IPS-20b (cell line): ENCODE data around the gene ZNF280A.

ENCODE experiments used
- H3K27ac ChIP-seq: one replicate; pipeline ENCODE4 v1.5.1; 2013; ENCODE audit warnings: low read length
- H3K27me3 ChIP-seq: 2 replicates; pipeline ENCODE4 v1.6.1; 2013; ENCODE audit warnings: mild to moderate bottlenecking, low read length, inconsistent platforms; ENCODE audit not compliant: insufficient read depth
- H3K36me3 ChIP-seq: 2 replicates; pipeline ENCODE4 v1.6.1; 2013; ENCODE audit warnings: low read depth, mild to moderate bottlenecking, inconsistent platforms, low read length, moderate library complexity; ENCODE audit not compliant: insufficient read depth
- H3K4me1 ChIP-seq: 2 replicates; pipeline ENCODE4 v1.6.1; 2013; ENCODE audit warnings: mild to moderate bottlenecking, control low read depth, inconsistent platforms, low read length, moderate library complexity; ENCODE audit not compliant: insufficient read depth
- H3K4me3 ChIP-seq: 2 replicates; pipeline ENCODE4 v1.5.1; 2013; ENCODE audit warnings: mild to moderate bottlenecking, low read length, inconsistent platforms
- H3K9ac ChIP-seq: 2 replicates; pipeline ENCODE4 v1.6.1; 2013; ENCODE audit warnings: low read depth, mild to moderate bottlenecking, inconsistent platforms, low read length, moderate library complexity
- H3K9me3 ChIP-seq: 2 replicates; pipeline ENCODE4 v1.6.1; 2013; ENCODE audit warnings: mild to moderate bottlenecking, low read depth, low read length, inconsistent platforms; ENCODE audit not compliant: insufficient read depth

ZNF280A gene

DNA sequence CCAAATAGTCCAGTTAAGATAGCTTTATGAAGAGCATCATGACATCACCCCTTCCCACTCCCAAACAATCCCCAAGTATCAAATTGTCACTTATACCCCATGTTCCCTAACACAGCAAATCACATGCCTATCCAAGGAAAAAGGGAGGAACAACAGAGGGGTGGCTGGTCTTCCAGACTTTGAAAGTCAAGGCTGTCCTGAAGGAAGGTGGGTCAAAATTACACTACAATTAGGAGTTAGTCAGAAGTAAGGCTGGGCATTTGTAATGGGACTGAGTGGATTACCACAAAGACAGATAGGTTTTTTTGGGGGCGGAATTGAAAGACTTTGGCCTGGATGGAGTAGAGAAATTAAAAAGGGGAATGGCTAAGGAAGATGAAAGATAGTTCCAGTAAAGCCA is 33.1 kb upstream of the ZNF280A start:
- H3K36me3 ChIP-seq, result no peaks in the 10 kb centered on the region
- no peak overlapping the region for H3K27ac ChIP-seq
- H3K4me3 ChIP-seq, result no peak overlapping the region
- no peaks in the 10 kb centered on the region for H3K9me3 ChIP-seq
- no peak overlapping the region for H3K9ac ChIP-seq
- H3K27me3 ChIP-seq, result peaks cover 84% of the 10 kb centered on the region
- no peaks in the 10 kb centered on the region for H3K4me1 ChIP-seq

GRCh38 chr22:22552630-22553029 is 32.6 kb upstream of the ZNF280A start:
- H3K27ac ChIP-seq, result no peak overlapping the region
- H3K9me3 ChIP-seq, result no peaks in the 10 kb centered on the region
- peaks cover 89% of the 10 kb centered on the region for H3K27me3 ChIP-seq
- H3K4me1 ChIP-seq, result no peaks in the 10 kb centered on the region
- H3K36me3 ChIP-seq, result no peaks in the 10 kb centered on the region
- H3K4me3 ChIP-seq, result no peak overlapping the region
- H3K9ac ChIP-seq, result no peak overlapping the region

- Histone ChIP-seq H3K27ac (no peak overlapping the region), H3K27me3 (peaks cover 96% of the 10 kb centered on the region), H3K9me3 (no peaks in the 10 kb centered on the region), H3K36me3 (no peaks in the 10 kb centered on the region), H3K4me1 (no peaks in the 10 kb centered on the region), H3K9ac (no peak overlapping the region), H3K4me3 (no peak overlapping the region)
These were observed 30.8 kb upstream of the ZNF280A start for GRCh38 chr22:22550789-22551434.

DNA sequence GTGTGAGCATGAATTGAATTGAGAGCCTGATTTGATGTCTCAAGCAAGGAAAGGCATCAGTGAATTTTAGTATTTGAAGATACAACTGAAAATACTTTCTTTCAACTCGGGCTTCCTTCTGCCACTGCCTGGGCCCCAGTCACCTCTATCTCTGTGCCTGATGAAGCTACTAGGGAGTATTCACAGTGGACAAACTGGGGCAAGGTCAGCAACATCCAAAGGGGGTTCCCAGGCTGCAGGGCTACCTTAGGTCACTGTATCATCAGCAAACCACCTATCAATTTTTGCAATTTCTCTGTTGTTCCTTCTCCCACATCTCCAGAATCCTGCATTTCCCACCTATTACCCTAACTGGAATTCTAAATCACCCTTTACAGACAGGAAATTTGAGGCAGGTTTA is 28.8 kb upstream of the ZNF280A start:
- Histone ChIP-seq H3K9ac (no peak overlapping the region), H3K27ac (no peak overlapping the region), H3K9me3 (no peaks in the 10 kb centered on the region), H3K4me1 (no peaks in the 10 kb centered on the region), H3K27me3 (peaks cover 96% of the 10 kb centered on the region), H3K4me3 (no peak overlapping the region), H3K36me3 (no peaks in the 10 kb centered on the region)

DNA sequence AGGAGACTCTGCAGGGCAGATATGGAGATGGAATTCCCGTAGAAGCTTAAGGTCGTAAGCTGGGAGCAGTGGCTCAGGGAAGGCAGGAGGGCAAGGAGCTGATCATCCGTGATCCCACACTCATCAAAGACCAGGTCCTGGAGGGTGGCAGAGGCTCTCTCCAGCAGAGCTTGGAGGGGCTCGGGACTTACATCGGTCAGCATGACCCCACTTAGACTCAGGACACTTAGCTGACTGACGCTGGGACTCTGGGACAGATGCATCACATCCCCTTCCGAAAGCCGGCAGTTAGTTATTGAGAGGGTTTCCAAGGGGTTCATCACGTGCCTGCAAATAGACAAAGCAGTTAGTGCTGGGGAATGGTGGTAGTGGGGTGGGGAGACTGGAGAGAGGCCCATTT is 28.2 kb upstream of the ZNF280A start:
- H3K4me3 ChIP-seq, result no peak overlapping the region
- no peak overlapping the region for H3K9ac ChIP-seq
- H3K27me3 ChIP-seq, result peaks cover 96% of the 10 kb centered on the region
- H3K4me1 ChIP-seq, result no peaks in the 10 kb centered on the region
- no peaks in the 10 kb centered on the region for H3K9me3 ChIP-seq
- H3K27ac ChIP-seq, result no peak overlapping the region
- no peaks in the 10 kb centered on the region for H3K36me3 ChIP-seq

GRCh38 chr22:22547692-22548300 is 27.7 kb upstream of the ZNF280A start:
- Histone ChIP-seq H3K9me3 (no peaks in the 10 kb centered on the region), H3K27ac (no peak overlapping the region), H3K4me1 (no peaks in the 10 kb centered on the region), H3K4me3 (no peak overlapping the region), H3K36me3 (no peaks in the 10 kb centered on the region), H3K27me3 (peaks cover 96% of the 10 kb centered on the region), H3K9ac (no peak overlapping the region)

GRCh38 chr22:22547226-22547625 is 27.2 kb upstream of the ZNF280A start:
- no peaks in the 10 kb centered on the region for H3K4me1 ChIP-seq
- no peak overlapping the region for H3K4me3 ChIP-seq
- H3K36me3 ChIP-seq, result no peaks in the 10 kb centered on the region
- peaks cover 96% of the 10 kb centered on the region for H3K27me3 ChIP-seq
- no peaks in the 10 kb centered on the region for H3K9me3 ChIP-seq
- H3K9ac ChIP-seq, result no peak overlapping the region
- H3K27ac ChIP-seq, result no peak overlapping the region

DNA sequence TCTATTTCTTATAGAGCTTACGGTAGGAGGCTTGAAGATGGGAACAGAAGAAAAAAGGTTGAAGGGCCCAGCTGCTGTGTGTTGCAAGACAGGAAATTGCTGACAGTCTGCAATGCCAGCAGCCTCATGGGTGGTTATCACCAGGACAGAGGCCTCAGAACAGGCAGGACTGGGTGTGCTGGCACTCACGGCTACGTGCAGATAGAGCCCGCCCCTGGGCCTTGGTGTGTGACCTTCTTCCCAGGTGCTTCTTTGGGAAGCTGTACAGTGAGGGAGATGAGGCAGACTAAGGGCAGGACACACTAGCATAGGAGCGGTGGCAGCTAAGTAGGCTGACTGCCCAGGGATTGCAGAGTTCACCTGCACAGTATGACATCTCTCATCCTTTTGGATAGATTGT is 26.4 kb upstream of the ZNF280A start:
- Histone ChIP-seq H3K4me3 (no peak overlapping the region), H3K9me3 (no peaks in the 10 kb centered on the region), H3K36me3 (no peaks in the 10 kb centered on the region), H3K4me1 (no peaks in the 10 kb centered on the region), H3K9ac (no peak overlapping the region), H3K27me3 (peaks cover 98% of the 10 kb centered on the region), H3K27ac (no peak overlapping the region)

GRCh38 chr22:22545084-22545483 is 25.0 kb upstream of the ZNF280A start:
- no peak overlapping the region for H3K9ac ChIP-seq
- H3K27me3 ChIP-seq, result peaks cover 95% of the 10 kb centered on the region
- H3K4me1 ChIP-seq, result no peaks in the 10 kb centered on the region
- H3K36me3 ChIP-seq, result no peaks in the 10 kb centered on the region
- no peak overlapping the region for H3K4me3 ChIP-seq
- no peak overlapping the region for H3K27ac ChIP-seq
- no peaks in the 10 kb centered on the region for H3K9me3 ChIP-seq

GRCh38 chr22:22538226-22538989 is 18.3 kb upstream of the ZNF280A start:
- Histone ChIP-seq H3K27ac (no peak overlapping the region), H3K9me3 (no peaks in the 10 kb centered on the region), H3K27me3 (peaks cover 87% of the 10 kb centered on the region), H3K4me3 (no peak overlapping the region), H3K4me1 (no peaks in the 10 kb centered on the region), H3K9ac (no peak overlapping the region), H3K36me3 (no peaks in the 10 kb centered on the region)

GRCh38 chr22:22536916-22537315 is 16.8 kb upstream of the ZNF280A start:
- Histone ChIP-seq H3K36me3 (no peaks in the 10 kb centered on the region), H3K4me1 (no peaks in the 10 kb centered on the region), H3K27ac (no peak overlapping the region), H3K4me3 (no peak overlapping the region), H3K9me3 (no peaks in the 10 kb centered on the region), H3K9ac (no peak overlapping the region), H3K27me3 (peaks cover 83% of the 10 kb centered on the region)

GRCh38 chr22:22536515-22536914 is 16.4 kb upstream of the ZNF280A start:
- no peaks in the 10 kb centered on the region for H3K36me3 ChIP-seq
- H3K4me3 ChIP-seq, result no peak overlapping the region
- no peak overlapping the region for H3K9ac ChIP-seq
- no peaks in the 10 kb centered on the region for H3K4me1 ChIP-seq
- peaks cover 83% of the 10 kb centered on the region for H3K27me3 ChIP-seq
- no peaks in the 10 kb centered on the region for H3K9me3 ChIP-seq
- H3K27ac ChIP-seq, result no peak overlapping the region
